GM12878 (cell line): Measurements from ENCODE around the gene DNAJC15.
A peak's percentile ranks its signal among the peaks of the same experiment; 100 is the strongest.

ENCODE experiments used
- ATF3 ChIP-seq: IDR thresholded peaks from 2 replicates; pipeline ENCODE4 v1.6.1; 2011; ENCODE audit warnings: low read depth, mild to moderate bottlenecking, low read length, moderate library complexity, borderline replicate concordance; ENCODE audit errors: extremely low read depth
- CTCF ChIP-seq, 3 experiments: IDR thresholded peaks in 2 of 3; conservative IDR thresholded peaks in 1 of 3; 2 replicates each; pipeline ENCODE4 v1.5.1; 2011; ENCODE audit warnings: low read depth in 3 of 3, low read length in 3 of 3, mild to moderate bottlenecking in 3 of 3, control low read depth in 2 of 3, moderate library complexity in 2 of 3, inconsistent platforms in 1 of 3, mixed read lengths in 1 of 3; ENCODE audit not compliant: control insufficient read depth in 2 of 3, insufficient read depth in 1 of 3; ENCODE audit errors: extremely low read depth in 1 of 3
- FOXM1 ChIP-seq: IDR thresholded peaks from 2 replicates; pipeline ENCODE4 v1.6.1; 2012; ENCODE audit warnings: low read depth, mild to moderate bottlenecking, inconsistent platforms, low read length, moderate library complexity
- HDAC2 ChIP-seq: fragments of 200-600 bp; sonication (generic); IDR thresholded peaks from 2 replicates; pipeline ENCODE4 v1.6.1; 2017
- JUND ChIP-seq: IDR thresholded peaks from 2 replicates; pipeline ENCODE4 v1.6.1; 2012; ENCODE audit warnings: low read depth, mild to moderate bottlenecking, low read length, improper control_type of control experiment, moderate library complexity
- KAT2A ChIP-seq: conservative IDR thresholded peaks from 2 replicates; pipeline ENCODE4 v1.6.1; 2011; ENCODE audit warnings: low read depth, low read length; ENCODE audit not compliant: control insufficient read depth
- MTA3 ChIP-seq: IDR thresholded peaks from 2 replicates; pipeline ENCODE4 v1.6.1; 2012; ENCODE audit warnings: low read length, inconsistent platforms, borderline replicate concordance
- NFXL1 ChIP-seq: fragments of 450-650 bp; IDR thresholded peaks from 2 replicates; pipeline ENCODE4 v1.6.1; 2017; ENCODE audit warnings: antibody characterized with exemption, mild to moderate bottlenecking, borderline replicate concordance
- POLR2AphosphoS5 ChIP-seq: IDR thresholded peaks from 2 replicates; pipeline ENCODE4 v1.6.1; 2011; ENCODE audit warnings: mild to moderate bottlenecking, low read length, inconsistent platforms
- RAD21 ChIP-seq: IDR thresholded peaks from 2 replicates; pipeline ENCODE4 v1.6.1; 2011; ENCODE audit warnings: mild to moderate bottlenecking, low read depth, low read length, moderate library complexity; ENCODE audit not compliant: insufficient read depth
- TCF3 ChIP-seq: IDR thresholded peaks from 2 replicates; pipeline ENCODE4 v1.6.1; 2012; ENCODE audit warnings: low read depth, mild to moderate bottlenecking, low read length, borderline replicate concordance; ENCODE audit not compliant: insufficient read depth
- USF2 ChIP-seq: IDR thresholded peaks from 2 replicates; pipeline ENCODE4 v1.6.1; 2011; ENCODE audit warnings: low read depth, low read length, improper control_type of control experiment, borderline replicate concordance
- YY1 ChIP-seq: IDR thresholded peaks from 2 replicates; pipeline ENCODE4 v1.6.1; 2011; ENCODE audit warnings: low read depth, mild to moderate bottlenecking, low read length

GRCh38 chr13:43132257-43132656 is 108.9 kb downstream of the DNAJC15 start:
- no peak for TF ChIP-seq FOXM1
- TF ChIP-seq CTCF (IDR thresholded peaks at IDR 0.05 in 2 of 3, conservative IDR thresholded peaks at IDR 0.05 in 1 of 3; ENCODE audit: control insufficient read depth in 2 of 3, extremely low read depth in 1 of 3, insufficient read depth in 1 of 3, low read depth in 3 of 3, low read length in 3 of 3), result peak; percentile 18 to 67 (median 39); a peak in 5 of 6 replicates
- TF ChIP-seq RAD21, result peak; percentile 77
- no peak for TF ChIP-seq POLR2AphosphoS5
- no peak for TF ChIP-seq HDAC2
- no peak for TF ChIP-seq JUND
- no peak for TF ChIP-seq NFXL1
- TF ChIP-seq ATF3, result no peak
- no peak for TF ChIP-seq YY1
- TF ChIP-seq USF2, result no peak
- no peak for TF ChIP-seq TCF3
- TF ChIP-seq MTA3, result no peak
- TF ChIP-seq KAT2A, result no peak
